Panc1 (cell line): ENCODE data around the gene HNRNPK. TPM values are rescaled to one million over a fixed set of nuclear protein-coding genes. Genes with fewer than 3 reads are reported as not detected.

Experiments
- ATAC-seq: fragments of 200-7000 bp; cut with Tn5 transposase; 2 replicates; pipeline ENCODE4 v1.9.1; 2020; ENCODE audit warnings: mild to moderate bottlenecking, moderate library complexity
- BruUV-seq: library from RNA; stranded (reverse); fragments of 400-500 nt; replicated peaks from 2 replicates; lab custom pipeline; 2021; lab: Mats Ljungman, UMichigan
- CTCF ChIA-PET: fragments of 300-600 bp; sonication (Branson Sonifier 250); formaldehyde crosslinking; loops from one replicate; lab custom pipeline; 2022; ENCODE audit warnings: antibody characterized with exemption; lab: Charles Lee
- POLR2A ChIA-PET: fragments of 300-600 bp; sonication (Branson Sonifier 250); formaldehyde crosslinking; loops from one replicate; lab custom pipeline; 2022; ENCODE audit warnings: antibody characterized with exemption; lab: Charles Lee
- DNase-seq: peaks from one replicate; pipeline ENCODE4 v3.0.0-alpha.2; 2010; ENCODE audit warnings: low read depth, low spot score
- H3K27ac ChIP-seq: 2 replicates; pipeline ENCODE4 v1.5.1; 2011; ENCODE audit warnings: mild to moderate bottlenecking, low read length, inconsistent platforms
- H3K27me3 ChIP-seq: fragments of 200-500 bp; sonication (Bioruptor generic); 2 replicates; pipeline ENCODE4 v1.6.0; 2014; ENCODE audit warnings: low read length, inconsistent platforms; ENCODE audit not compliant: control insufficient read depth, insufficient read depth
- H3K36me3 ChIP-seq: fragments of 200-500 bp; sonication (Bioruptor generic); 2 replicates; pipeline ENCODE4 v1.5.1; 2014; ENCODE audit warnings: inconsistent platforms, mild to moderate bottlenecking, low read length, moderate library complexity; ENCODE audit not compliant: control insufficient read depth, insufficient read depth
- H3K4me1 ChIP-seq: 2 replicates; pipeline ENCODE4 v1.5.1; 2011; ENCODE audit warnings: inconsistent platforms, mild to moderate bottlenecking, low read length, moderate library complexity; ENCODE audit not compliant: control insufficient read depth, insufficient read depth
- H3K4me3 ChIP-seq, 2 experiments: 2 replicates each; pipeline ENCODE4 v1.5.1; 2011 to 2012; ENCODE audit warnings: low read depth in 2 of 2, low read length in 2 of 2, mild to moderate bottlenecking in 2 of 2, inconsistent platforms in 1 of 2, moderate library complexity in 1 of 2
- H3K9me3 ChIP-seq: fragments of 200-500 bp; sonication (Bioruptor generic); 2 replicates; pipeline ENCODE4 v1.5.1; 2014; ENCODE audit warnings: low read depth, mild to moderate bottlenecking, inconsistent platforms, low read length, moderate library complexity; ENCODE audit not compliant: control insufficient read depth, insufficient read depth
- POLR2AphosphoS5 ChIP-seq: IDR thresholded peaks from 2 replicates; pipeline ENCODE4 v1.6.1; 2012; ENCODE audit warnings: mild to moderate bottlenecking, low read depth, low read length, moderate library complexity
- REST ChIP-seq, 2 experiments: IDR thresholded peaks; 2 replicates each; pipeline ENCODE4 v1.6.1; 2011 to 2012; ENCODE audit warnings: low read depth in 2 of 2, control low read depth in 1 of 2, low read length in 1 of 2, mild to moderate bottlenecking in 1 of 2, moderate library complexity in 1 of 2; ENCODE audit not compliant: insufficient read depth in 1 of 2
- SIN3A ChIP-seq: IDR thresholded peaks from 2 replicates; pipeline ENCODE4 v1.6.1; 2012; ENCODE audit warnings: low read depth, mild to moderate bottlenecking, low read length, moderate library complexity, borderline replicate concordance; ENCODE audit not compliant: insufficient read depth
- TCF7L2 ChIP-seq: IDR thresholded peaks from 2 replicates; pipeline ENCODE4 v1.6.1; 2011; ENCODE audit warnings: mild to moderate bottlenecking, low read depth, low read length, inconsistent platforms
- in situ Hi-C: cut with HindIII; loops from 2 replicates; pipeline ENCODE4 v1.10.0; 2016; ENCODE audit warnings: low sequenced_read_pairs, low pct_unique_long_range_greater_than_20kb
- intact Hi-C: fragments of 100-400 bp; cut with micrococcal nuclease; formaldehyde crosslinking; loops from one replicate; pipeline ENCODE4 v1.10.0; 2022; ENCODE audit not compliant: unreplicated experiment
- total RNA-seq: library from RNA; stranded (reverse); gene quantifications from one replicate; pipeline ENCODE4 v1.2.1, GENCODE V29; 2021; ENCODE audit not compliant: unreplicated experiment
- TF ChIP-seq, protein P1 (sequence below): fragments of 450-650 bp; IDR thresholded peaks from 2 replicates; pipeline ENCODE4 v1.5.1; 2017; ENCODE audit warnings: mild to moderate bottlenecking

The HNRNPK gene
- total RNA-seq, 1 experiment from 2014 or later: 495 TPM

GRCh38 chr9:83940590-83941303 lies 39.3 kb downstream of the HNRNPK start:
- CTCF ChIA-PET: no interaction called here
- POLR2A ChIA-PET: no interaction called here
- DNase-seq (no peak), ATAC-seq (no peak)
- in situ Hi-C loops (no loop called here), intact Hi-C loops (no loop called here)
- no peak overlapping the region for H3K4me3 ChIP-seq
- no TSS peak for BruUV-seq
- no peaks in the 10 kb centered on the region for H3K27me3 ChIP-seq
- TF ChIP-seq, protein P1, sequence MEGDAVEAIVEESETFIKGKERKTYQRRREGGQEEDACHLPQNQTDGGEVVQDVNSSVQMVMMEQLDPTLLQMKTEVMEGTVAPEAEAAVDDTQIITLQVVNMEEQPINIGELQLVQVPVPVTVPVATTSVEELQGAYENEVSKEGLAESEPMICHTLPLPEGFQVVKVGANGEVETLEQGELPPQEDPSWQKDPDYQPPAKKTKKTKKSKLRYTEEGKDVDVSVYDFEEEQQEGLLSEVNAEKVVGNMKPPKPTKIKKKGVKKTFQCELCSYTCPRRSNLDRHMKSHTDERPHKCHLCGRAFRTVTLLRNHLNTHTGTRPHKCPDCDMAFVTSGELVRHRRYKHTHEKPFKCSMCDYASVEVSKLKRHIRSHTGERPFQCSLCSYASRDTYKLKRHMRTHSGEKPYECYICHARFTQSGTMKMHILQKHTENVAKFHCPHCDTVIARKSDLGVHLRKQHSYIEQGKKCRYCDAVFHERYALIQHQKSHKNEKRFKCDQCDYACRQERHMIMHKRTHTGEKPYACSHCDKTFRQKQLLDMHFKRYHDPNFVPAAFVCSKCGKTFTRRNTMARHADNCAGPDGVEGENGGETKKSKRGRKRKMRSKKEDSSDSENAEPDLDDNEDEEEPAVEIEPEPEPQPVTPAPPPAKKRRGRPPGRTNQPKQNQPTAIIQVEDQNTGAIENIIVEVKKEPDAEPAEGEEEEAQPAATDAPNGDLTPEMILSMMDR: no peak
- TF ChIP-seq REST (IDR thresholded peaks at IDR 0.05; ENCODE audit: insufficient read depth in 1 of 2, low read depth in 2 of 2, low read length in 1 of 2) (no peak), SIN3A (no peak), POLR2AphosphoS5 (no peak), TCF7L2 (no peak)
- H3K9me3 ChIP-seq: no peaks in the 10 kb centered on the region
- H3K27ac ChIP-seq: no peak overlapping the region
- H3K36me3 ChIP-seq: peaks cover 2% of the 10 kb centered on the region; the same call in 1 of the 2 replicates
- no peaks in the 10 kb centered on the region for H3K4me1 ChIP-seq

DNA sequence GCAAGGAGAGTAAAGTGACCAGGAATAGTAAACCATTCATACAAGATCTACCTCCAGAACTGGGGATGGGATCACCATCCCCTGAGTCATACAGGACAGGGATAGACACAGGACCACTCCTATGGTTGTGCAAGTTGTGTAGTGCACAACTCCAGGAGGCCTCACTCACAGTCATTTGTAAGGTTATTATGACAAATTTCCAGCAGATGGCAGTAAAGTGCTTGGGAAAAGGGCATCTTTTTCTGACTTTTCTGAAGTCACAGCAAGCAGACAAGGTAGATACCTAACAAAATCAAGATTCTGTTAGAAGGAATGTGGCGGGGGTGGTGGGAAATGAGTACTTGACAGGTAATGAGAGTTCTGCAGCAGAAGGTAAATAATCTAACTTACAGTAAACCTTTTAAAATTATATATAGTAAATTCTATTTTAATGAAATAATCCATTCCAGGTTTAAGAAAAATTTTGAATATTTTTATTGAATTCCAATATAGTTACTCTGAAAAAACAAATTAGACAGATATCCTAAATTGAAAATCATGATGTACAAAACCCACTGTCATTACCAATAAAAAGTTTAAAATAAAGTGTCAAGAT lies 42.1 kb downstream of the HNRNPK start:
- CTCF ChIA-PET: no interaction called here
- Histone ChIP-seq H3K27ac (no peak overlapping the region), H3K36me3 (peaks cover 2% of the 10 kb centered on the region; the same call in 1 of the 2 replicates), H3K27me3 (no peaks in the 10 kb centered on the region), H3K4me1 (no peaks in the 10 kb centered on the region), H3K4me3 (no peak overlapping the region), H3K9me3 (no peaks in the 10 kb centered on the region)
- POLR2A ChIA-PET: no interaction called here
- no TSS peak for BruUV-seq
- intact Hi-C loops: loop anchor here (2.0 to 5.0 kb wide), 3 partner anchors 234 to 379 kb away; no protein-coding TSS in a partner anchor
- TF ChIP-seq, protein P1: peak; percentile 68
- no peak for TF ChIP-seq TCF7L2
- in situ Hi-C loops: no loop called here
- ATAC-seq (peak; percentile 81), DNase-seq (no peak)
